Globus pallidus (tissue), 1 donor: Measurements from ENCODE around the gene CDK15.
A peak's percentile ranks its signal among the peaks of the same experiment; 100 is the strongest.
"Not testable (repeated sequence)": the region's sequence is repeated elsewhere in the genome, so short reads cannot be mapped to it uniquely, and the experiment has no call there.

ENCODE experiments used
- DNase-seq: peaks from one replicate; pipeline ENCODE4 v3.0.0-alpha.2; 2015; ENCODE audit warnings: low spot score

The CDK15 gene

GRCh38 chr2:201806442-201807170 lies at the start of gene CDK15:
TSS of gene CDK15 (plus strand) at chr2:201806537. CDS start at chr2:201806665, 128 bp downstream.
- no peak for DNase-seq

- no peak for DNase-seq
Observed at GRCh38 chr2:201758234-201758633, 48.1 kb upstream of the CDK15 start.

GRCh38 chr2:201758873-201759272 lies 47.5 kb upstream of the CDK15 start:
- DNase-seq, result no peak

- DNase-seq, result no peak
Observed at GRCh38 chr2:201759567-201759966, 46.8 kb upstream of the CDK15 start.

GRCh38 chr2:201761101-201761500 lies 45.2 kb upstream of the CDK15 start:
- DNase-seq, result no peak

GRCh38 chr2:201764469-201764868 lies 41.9 kb upstream of the CDK15 start:
- not testable (repeated sequence) for DNase-seq

- DNase-seq, result no peak
Observed at GRCh38 chr2:201765799-201766198, 40.5 kb upstream of the CDK15 start.

GRCh38 chr2:201768918-201769317 lies 37.4 kb upstream of the CDK15 start:
- DNase-seq, result no peak

- DNase-seq, result no peak
Observed at GRCh38 chr2:201769666-201770373, 36.5 kb upstream of the CDK15 start.

GRCh38 chr2:201773990-201774389 lies 32.3 kb upstream of the CDK15 start:
- no peak for DNase-seq

- DNase-seq, result no peak
Observed at GRCh38 chr2:201774546-201774945, 31.8 kb upstream of the CDK15 start.

GRCh38 chr2:201775326-201775725 lies 31.0 kb upstream of the CDK15 start:
- DNase-seq, result no peak

- no peak for DNase-seq
Observed at GRCh38 chr2:201777043-201777442, 29.3 kb upstream of the CDK15 start.

- DNase-seq, result no peak
Observed at GRCh38 chr2:201777869-201778268, 28.5 kb upstream of the CDK15 start.

GRCh38 chr2:201779901-201780673 lies 26.2 kb upstream of the CDK15 start:
- DNase-seq, result no peak

- DNase-seq, result peak; percentile 95
Observed at GRCh38 chr2:201780674-201781493, 25.5 kb upstream of the CDK15 start, which contains the start of gene ALS2. TSS of gene ALS2 (minus strand) at chr2:201780933. CDS start at chr2:201768885, 12,048 bp downstream.

GRCh38 chr2:201781557-201782051 lies 24.7 kb upstream of the CDK15 start:
- DNase-seq, result no peak

- no peak for DNase-seq
Observed at GRCh38 chr2:201784563-201784962, 21.8 kb upstream of the CDK15 start.

- no peak for DNase-seq
Observed at GRCh38 chr2:201785135-201785534, 21.2 kb upstream of the CDK15 start.

GRCh38 chr2:201786471-201786870 lies 19.9 kb upstream of the CDK15 start:
- no peak for DNase-seq

GRCh38 chr2:201788371-201788770 lies 18.0 kb upstream of the CDK15 start:
- DNase-seq, result no peak

GRCh38 chr2:201789395-201789794 lies 16.9 kb upstream of the CDK15 start:
- no peak for DNase-seq
